ENCODE data around the gene ADGRB2.

Gene ADGRB2

GRCh38 chr1:31778763-31779488 is 14.8 kb upstream of the ADGRB2 start:
- Histone ChIP-seq H3K36me3 (ENCODE audit: control insufficient read depth in 2 of 2, insufficient read depth in 1 of 2, low read length in 2 of 2) (no peaks in the 10 kb centered on the region), H3K4me3 (ENCODE audit: low read depth, low read length) (no peak overlapping the region), H3K27ac (ENCODE audit: extremely low read depth, low read depth, low read length) (no peak overlapping the region), H3K4me1 (ENCODE audit: control insufficient read depth, insufficient read depth, low read length) (no peaks in the 10 kb centered on the region; the same call in 1 of the 2 replicates), H3K9me3 (ENCODE audit: control insufficient read depth, insufficient read depth, low read depth, low read length) (no peaks in the 10 kb centered on the region)
- no peak for TF ChIP-seq ZNF776 (tag by site-specific recombination; IDR thresholded peaks at IDR 0.05; ENCODE audit: borderline replicate concordance)
- TF ChIP-seq ZNF302 (tag by site-specific recombination; IDR thresholded peaks at IDR 0.05; ENCODE audit: low read depth), result no peak
- TF ChIP-seq OVOL3 (tag by site-specific recombination; IDR thresholded peaks at IDR 0.05), result no peak
- no peak for TF ChIP-seq BCL11B (tag by site-specific recombination; IDR thresholded peaks at IDR 0.05; ENCODE audit: low read depth)
- ChIA-PET POLR2A (no interaction called here), CTCF (interaction anchor here (0.6 to 2.1 kb wide), 3 partner anchors 27 to 118 kb away, joined by 3 to 6 read pairs (median 5); no protein-coding TSS in a partner anchor)

- ChIA-PET CTCF (interaction anchor here (0.6 to 2.6 kb wide), 3 partner anchors 12 to 254 kb away, joined by 3 to 14 read pairs (median 5); no protein-coding TSS in a partner anchor), POLR2A (no interaction called here)
- Histone ChIP-seq H3K4me3 (ENCODE audit: low read depth, low read length) (no peak overlapping the region), H3K27ac (ENCODE audit: extremely low read depth, low read depth, low read length) (no peak overlapping the region), H3K4me1 (ENCODE audit: control insufficient read depth, insufficient read depth, low read length) (no peaks in the 10 kb centered on the region), H3K9me3 (ENCODE audit: control insufficient read depth, insufficient read depth, low read depth, low read length) (no peaks in the 10 kb centered on the region), H3K36me3 (ENCODE audit: control insufficient read depth in 2 of 2, insufficient read depth in 1 of 2, low read length in 2 of 2) (no peaks in the 10 kb centered on the region)
- TF ChIP-seq MEIS1 (CRISPR knock-in tag; IDR thresholded peaks at IDR 0.05; ENCODE audit: borderline replicate concordance) (no peak), FEZF1 (tag by site-specific recombination; IDR thresholded peaks at IDR 0.05) (no peak), ZBTB21 (tag by site-specific recombination; IDR thresholded peaks at IDR 0.05) (no peak), ZEB2 (tag by site-specific recombination; IDR thresholded peaks at IDR 0.05) (no peak), PRDM2 (tag by site-specific recombination; IDR thresholded peaks at IDR 0.05; ENCODE audit: borderline replicate concordance) (no peak), ZNF514 (tag by site-specific recombination; IDR thresholded peaks at IDR 0.05) (no peak), ZBTB11 (tag by site-specific recombination; conservative IDR thresholded peaks at IDR 0.05; ENCODE audit: low read depth) (no peak), ZBTB6 (tag by site-specific recombination; IDR thresholded peaks at IDR 0.05) (no peak), ZBTB26 (tag by site-specific recombination; optimal IDR thresholded peaks at IDR 0.05) (no peak), TSHZ1 (tag by site-specific recombination; IDR thresholded peaks at IDR 0.05; ENCODE audit: borderline replicate concordance) (no peak), ZSCAN4 (tag by site-specific recombination; IDR thresholded peaks at IDR 0.05) (no peak), ZNF48 (tag by site-specific recombination; IDR thresholded peaks at IDR 0.05) (no peak)
Observed at GRCh38 chr1:31776516-31776915, 12.4 kb upstream of the ADGRB2 start.
